Hindlimb muscle (tissue), 1 donor: ENCODE results near the gene ISY1. TPM values are rescaled to one million over a fixed set of nuclear protein-coding genes. Genes with fewer than 3 reads are reported as not detected.
"Not testable (repeated sequence)": the region's sequence is repeated elsewhere in the genome, so short reads cannot be mapped to it uniquely, and the experiment has no call there.

Experiments
- DNase-seq: peaks from one replicate; pipeline ENCODE4 v3.0.0-alpha.2; 2013
- polyA plus RNA-seq: library from polyadenylated mRNA; unstranded; fragments of 120-200 nt; gene quantifications from one replicate; pipeline ENCODE4 v1.2.1, GENCODE V29; 2013; ENCODE audit not compliant: insufficient read length

Gene ISY1
- polyA plus RNA-seq, 1 donor, result 34.1 TPM

GRCh38 chr3:129120254-129121004 is 40.4 kb downstream of the ISY1 start:
- DNase-seq, result peak; percentile 89

- no peak for DNase-seq
Measured at GRCh38 chr3:129119365-129120100, 41.3 kb downstream of the ISY1 start.

GRCh38 chr3:129118745-129119144 is 42.1 kb downstream of the ISY1 start:
- no peak for DNase-seq

GRCh38 chr3:129117134-129117533 is 43.7 kb downstream of the ISY1 start:
- DNase-seq, result no peak

- DNase-seq, result no peak
Measured at GRCh38 chr3:129116482-129116946, 44.3 kb downstream of the ISY1 start.

GRCh38 chr3:129114455-129114854 is 46.4 kb downstream of the ISY1 start:
- no peak for DNase-seq

GRCh38 chr3:129112308-129113052 is 48.4 kb downstream of the ISY1 start:
- no peak for DNase-seq

GRCh38 chr3:129111076-129111780 is 49.6 kb downstream of the ISY1 start:
- not testable (repeated sequence) for DNase-seq

- no peak for DNase-seq
Measured at GRCh38 chr3:129107793-129108192, 53.1 kb downstream of the ISY1 start.

GRCh38 chr3:129106866-129107565 is 53.8 kb downstream of the ISY1 start:
- DNase-seq, result no peak

- DNase-seq, result no peak
Measured at GRCh38 chr3:129106320-129106719, 54.5 kb downstream of the ISY1 start.

- DNase-seq, result no peak
Measured at GRCh38 chr3:129105862-129106261, 55.0 kb downstream of the ISY1 start.

GRCh38 chr3:129104498-129105079 is 56.3 kb downstream of the ISY1 start:
- DNase-seq, result no peak

GRCh38 chr3:129104051-129104450 is 56.8 kb downstream of the ISY1 start:
- no peak for DNase-seq

- no peak for DNase-seq
Measured at GRCh38 chr3:129103296-129103695, 57.6 kb downstream of the ISY1 start.

GRCh38 chr3:129101370-129102138 is 59.3 kb downstream of the ISY1 start:
- DNase-seq, result no peak

- DNase-seq, result no peak
Measured at GRCh38 chr3:129100274-129100673, 60.6 kb downstream of the ISY1 start.

GRCh38 chr3:129095285-129095684 is 65.6 kb downstream of the ISY1 start:
- no peak for DNase-seq

- not testable (repeated sequence) for DNase-seq
Measured at GRCh38 chr3:129088312-129088711, 72.6 kb downstream of the ISY1 start.

GRCh38 chr3:129087904-129088303 is 73.0 kb downstream of the ISY1 start:
- DNase-seq, result peak; percentile 52
